CD4-positive, alpha-beta T cell treated with Interleukin-21 for 1 hour (primary cell): Measurements from ENCODE around the gene INHBE.
"Not testable (repeated sequence)": the region's sequence is repeated elsewhere in the genome, so short reads cannot be mapped to it uniquely, and the experiment has no call there.

Source experiments
- DNase-seq: peaks from one replicate; pipeline ENCODE4 v3.0.0-alpha.2; 2020

INHBE gene

GRCh38 chr12:57454566-57455373 lies at the start of gene INHBE:
TSS of gene INHBE (plus strand) at chr12:57455307. CDS start at chr12:57455537, 230 bp downstream.
- no peak for DNase-seq

- no peak for DNase-seq
Observed at GRCh38 chr12:57410534-57410933, 44.6 kb upstream of the INHBE start.

- DNase-seq = not testable (repeated sequence)
Observed at GRCh38 chr12:57414160-57414559, 40.9 kb upstream of the INHBE start.

GRCh38 chr12:57415088-57415487 lies 40.0 kb upstream of the INHBE start:
- no peak for DNase-seq

GRCh38 chr12:57416039-57416996 lies 38.8 kb upstream of the INHBE start:
- DNase-seq = no peak

GRCh38 chr12:57418255-57418654 lies 36.9 kb upstream of the INHBE start:
- DNase-seq = no peak

GRCh38 chr12:57419495-57419894 lies 35.6 kb upstream of the INHBE start:
- DNase-seq = no peak

- no peak for DNase-seq
Observed at GRCh38 chr12:57420482-57420881, 34.6 kb upstream of the INHBE start.

- not testable (repeated sequence) for DNase-seq
Observed at GRCh38 chr12:57426948-57427347, 28.2 kb upstream of the INHBE start.

- DNase-seq = no peak
Observed at GRCh38 chr12:57428965-57429364, 26.1 kb upstream of the INHBE start.

GRCh38 chr12:57429473-57430111 lies 25.5 kb upstream of the INHBE start:
- no peak for DNase-seq

- no peak for DNase-seq
Observed at GRCh38 chr12:57430112-57430930, 24.8 kb upstream of the INHBE start.

- peak; percentile 95 for DNase-seq
Observed at GRCh38 chr12:57430931-57431566, 24.1 kb upstream of the INHBE start, which contains the start of gene R3HDM2. TSS of gene R3HDM2 (minus strand) at chr12:57431043. CDS start at chr12:57310428, 120,615 bp downstream.

GRCh38 chr12:57431654-57432188 lies 23.4 kb upstream of the INHBE start:
- DNase-seq = no peak

- DNase-seq = no peak
Observed at GRCh38 chr12:57433370-57433769, 21.7 kb upstream of the INHBE start.

GRCh38 chr12:57434517-57435223 lies 20.4 kb upstream of the INHBE start, which contains the start of gene INHBC:
TSS of gene INHBC (plus strand) at chr12:57434784. CDS start at chr12:57434887, 103 bp downstream.
- DNase-seq = no peak

GRCh38 chr12:57435293-57435692 lies 19.8 kb upstream of the INHBE start:
- DNase-seq = no peak

GRCh38 chr12:57438400-57438799 lies 16.7 kb upstream of the INHBE start:
- DNase-seq = no peak

GRCh38 chr12:57439762-57440266 lies 15.3 kb upstream of the INHBE start:
- DNase-seq = no peak

- not testable (repeated sequence) for DNase-seq
Observed at GRCh38 chr12:57441393-57441792, 13.7 kb upstream of the INHBE start.
